ENCODE data around the gene TRABD2B. TPM values are rescaled to one million over a fixed set of nuclear protein-coding genes. Genes with fewer than 3 reads are reported as not detected.

The TRABD2B gene
- total and polyA plus RNA-seq, 7 donors: 0.08 to 0.76 (median 0.42) TPM

- H3K9me3 ChIP-seq: no peaks in the 10 kb centered on the region
- DNase-seq (no peak), ATAC-seq (no peak)
- no peaks in the 10 kb centered on the region for H3K27me3 ChIP-seq (ENCODE audit: insufficient read depth in 3 of 3, low read length in 2 of 3)
- H3K27ac ChIP-seq: no peak overlapping the region
- no peak overlapping the region for H3K4me3 ChIP-seq
- intact Hi-C loops (cut with DNase I): no loop called here
- no peak for TF ChIP-seq CTCF (IDR thresholded peaks at IDR 0.05)
- 43 to 59% (median 53%) methylated on average over 3 to 4 of the region's 4 CpGs for WGBS, 3 donors
- no peaks in the 10 kb centered on the region for H3K36me3 ChIP-seq (ENCODE audit: insufficient read depth in 1 of 2, low read depth in 1 of 2)
- H3K4me1 ChIP-seq: no peaks in the 10 kb centered on the region
Observed at GRCh38 chr1:47912756-47913155, 84.4 kb downstream of the TRABD2B start.

- Histone ChIP-seq H3K4me1 (no peaks in the 10 kb centered on the region), H3K36me3 (ENCODE audit: insufficient read depth in 1 of 2, low read depth in 1 of 2) (no peaks in the 10 kb centered on the region), H3K9me3 (no peaks in the 10 kb centered on the region), H3K27ac (no peak overlapping the region), H3K27me3 (ENCODE audit: insufficient read depth in 3 of 3, low read length in 2 of 3) (no peaks in the 10 kb centered on the region), H3K4me3 (no peak overlapping the region)
- TF ChIP-seq CTCF (IDR thresholded peaks at IDR 0.05): no peak
- no peak for ATAC-seq
- 82 to 90% (median 85%) methylated on average over 4 of the region's 4 CpGs for WGBS, 3 donors
- no peak for DNase-seq
- intact Hi-C loops (cut with DNase I): no loop called here
Observed at GRCh38 chr1:47911892-47912291, 85.3 kb downstream of the TRABD2B start.

GRCh38 chr1:47911424-47911823 lies 85.8 kb downstream of the TRABD2B start:
- Histone ChIP-seq H3K4me1 (no peaks in the 10 kb centered on the region), H3K27me3 (ENCODE audit: insufficient read depth in 3 of 3, low read length in 2 of 3) (no peaks in the 10 kb centered on the region), H3K36me3 (ENCODE audit: insufficient read depth in 1 of 2, low read depth in 1 of 2) (no peaks in the 10 kb centered on the region), H3K9me3 (no peaks in the 10 kb centered on the region), H3K27ac (no peak overlapping the region), H3K4me3 (no peak overlapping the region)
- ATAC-seq (no peak), DNase-seq (no peak)
- no peak for TF ChIP-seq CTCF (IDR thresholded peaks at IDR 0.05)
- intact Hi-C loops (cut with DNase I): no loop called here
- WGBS, 3 donors: 92 to 96% (median 93%) methylated on average over 9 of the region's 9 CpGs

GRCh38 chr1:47908258-47908657 lies 88.9 kb downstream of the TRABD2B start:
- no peak overlapping the region for H3K4me3 ChIP-seq
- H3K4me1 ChIP-seq: no peaks in the 10 kb centered on the region
- no peaks in the 10 kb centered on the region for H3K9me3 ChIP-seq
- H3K36me3 ChIP-seq (ENCODE audit: insufficient read depth in 1 of 2, low read depth in 1 of 2): no peaks in the 10 kb centered on the region
- no peak for TF ChIP-seq CTCF (IDR thresholded peaks at IDR 0.05)
- DNase-seq: no peak
- peaks cover 0 to 4% (median 1%) of the 10 kb centered on the region in 3 donors for H3K27me3 ChIP-seq (ENCODE audit: insufficient read depth in 3 of 3, low read length in 2 of 3)
- 94 to 97% (median 97%) methylated on average over 2 of the region's 2 CpGs for WGBS, 3 donors
- intact Hi-C loops (cut with DNase I): no loop called here
- no peak for ATAC-seq
- H3K27ac ChIP-seq: no peak overlapping the region

- intact Hi-C loops (cut with DNase I): no loop called here
- H3K4me1 ChIP-seq: no peaks in the 10 kb centered on the region
- TF ChIP-seq CTCF (IDR thresholded peaks at IDR 0.05): no peak
- no peak overlapping the region for H3K27ac ChIP-seq
- ATAC-seq (no peak), DNase-seq (no peak)
- no peaks in the 10 kb centered on the region for H3K36me3 ChIP-seq (ENCODE audit: insufficient read depth in 1 of 2, low read depth in 1 of 2)
- H3K27me3 ChIP-seq (ENCODE audit: insufficient read depth in 3 of 3, low read length in 2 of 3): peaks cover 0 to 4% (median 1%) of the 10 kb centered on the region in 3 donors
- no peaks in the 10 kb centered on the region for H3K9me3 ChIP-seq
- WGBS, 3 donors: 23 to 48% (median 24%) methylated on average over 1 of the region's 1 CpG
- H3K4me3 ChIP-seq: no peak overlapping the region
Observed at GRCh38 chr1:47907177-47907528, 90.0 kb downstream of the TRABD2B start.

Data from psoas muscle (tissue), 8 donors.